ENCODE data around the gene SLC16A10. TPM values are rescaled to one million over a fixed set of nuclear protein-coding genes. Genes with fewer than 3 reads are reported as not detected.

SLC16A10 gene
- total RNA-seq, 4 donors from 2014 or later: 18.7 to 35.8 (median 22.1) TPM

DNA sequence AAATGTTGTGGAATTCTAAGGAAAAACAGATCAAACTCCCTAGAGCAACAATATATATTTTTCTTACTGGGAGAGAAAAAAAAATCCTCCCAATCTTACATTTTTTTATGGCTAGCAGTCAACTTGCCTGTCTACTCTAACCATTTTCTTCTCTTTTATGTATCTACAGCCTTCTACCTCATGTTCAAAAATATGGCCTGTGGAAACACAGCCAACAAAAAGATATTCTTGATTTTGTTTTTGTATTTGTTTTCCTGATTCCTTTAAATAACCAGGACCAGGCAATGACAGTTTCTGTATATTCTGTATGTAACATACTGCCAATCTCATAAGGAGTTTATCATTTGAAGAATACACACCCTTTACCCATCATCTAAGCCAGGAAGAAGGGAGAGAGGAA, 13.0 kb upstream of the SLC16A10 start:
- no peaks in the 10 kb centered on the region for H3K27me3 ChIP-seq
- TF ChIP-seq, protein P1, sequence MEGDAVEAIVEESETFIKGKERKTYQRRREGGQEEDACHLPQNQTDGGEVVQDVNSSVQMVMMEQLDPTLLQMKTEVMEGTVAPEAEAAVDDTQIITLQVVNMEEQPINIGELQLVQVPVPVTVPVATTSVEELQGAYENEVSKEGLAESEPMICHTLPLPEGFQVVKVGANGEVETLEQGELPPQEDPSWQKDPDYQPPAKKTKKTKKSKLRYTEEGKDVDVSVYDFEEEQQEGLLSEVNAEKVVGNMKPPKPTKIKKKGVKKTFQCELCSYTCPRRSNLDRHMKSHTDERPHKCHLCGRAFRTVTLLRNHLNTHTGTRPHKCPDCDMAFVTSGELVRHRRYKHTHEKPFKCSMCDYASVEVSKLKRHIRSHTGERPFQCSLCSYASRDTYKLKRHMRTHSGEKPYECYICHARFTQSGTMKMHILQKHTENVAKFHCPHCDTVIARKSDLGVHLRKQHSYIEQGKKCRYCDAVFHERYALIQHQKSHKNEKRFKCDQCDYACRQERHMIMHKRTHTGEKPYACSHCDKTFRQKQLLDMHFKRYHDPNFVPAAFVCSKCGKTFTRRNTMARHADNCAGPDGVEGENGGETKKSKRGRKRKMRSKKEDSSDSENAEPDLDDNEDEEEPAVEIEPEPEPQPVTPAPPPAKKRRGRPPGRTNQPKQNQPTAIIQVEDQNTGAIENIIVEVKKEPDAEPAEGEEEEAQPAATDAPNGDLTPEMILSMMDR (IDR thresholded peaks at IDR 0.05): no peak
- no peak for TF ChIP-seq POLR2A (IDR thresholded peaks at IDR 0.05)
- H3K4me1 ChIP-seq: no peaks in the 10 kb centered on the region
- H3K4me3 ChIP-seq (replicated peaks in 1 of 3): no peak overlapping the region
- intact Hi-C loops (cut with DNase I): no loop called here
- no peak for DNase-seq
- no peak overlapping the region for H3K27ac ChIP-seq
- H3K36me3 ChIP-seq: no peaks in the 10 kb centered on the region
- no peaks in the 10 kb centered on the region for H3K9me3 ChIP-seq

DNA sequence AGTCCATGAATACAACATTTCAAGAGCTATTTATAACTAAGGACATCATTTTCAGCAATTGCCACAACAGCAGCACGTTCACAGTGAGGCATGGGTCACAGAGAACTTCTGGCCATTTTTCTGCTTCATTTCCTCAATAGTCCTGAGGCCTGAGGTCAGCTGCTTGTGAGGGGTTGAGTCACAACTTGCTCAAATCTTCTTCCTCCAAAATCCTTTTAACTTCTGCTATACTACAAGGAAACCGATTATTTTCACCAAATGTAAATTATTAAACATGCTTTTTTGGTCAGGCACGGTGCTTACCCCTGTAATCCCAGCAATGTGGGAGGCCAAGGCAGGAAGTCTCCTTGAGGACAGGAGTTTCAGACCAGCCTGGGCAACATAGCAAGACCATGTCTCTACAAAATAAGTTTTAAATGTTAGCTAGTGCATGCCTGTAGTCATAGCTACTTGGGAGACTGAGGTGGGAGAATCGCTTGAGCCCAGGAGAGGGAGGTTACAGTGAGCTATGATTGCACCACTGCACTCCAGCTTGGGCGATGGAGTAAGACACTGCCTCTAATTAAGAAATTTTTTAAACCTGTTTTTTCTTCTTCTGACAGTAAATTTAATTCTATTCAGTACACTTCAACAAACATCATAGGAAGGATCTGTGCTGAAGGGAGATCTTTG, 11.1 kb upstream of the SLC16A10 start:
- Histone ChIP-seq H3K4me1 (no peaks in the 10 kb centered on the region), H3K9me3 (no peaks in the 10 kb centered on the region), H3K27ac (no peak overlapping the region), H3K27me3 (no peaks in the 10 kb centered on the region), H3K36me3 (no peaks in the 10 kb centered on the region), H3K4me3 (replicated peaks in 1 of 3) (no peak overlapping the region)
- DNase-seq: no peak
- 82 to 83% methylated on average over 5 of the region's 5 CpGs for WGBS, 2 donors
- intact Hi-C loops (cut with DNase I): no loop called here
- TF ChIP-seq, protein P1 (IDR thresholded peaks at IDR 0.05): no peak
- TF ChIP-seq POLR2A (IDR thresholded peaks at IDR 0.05): no peak

DNA sequence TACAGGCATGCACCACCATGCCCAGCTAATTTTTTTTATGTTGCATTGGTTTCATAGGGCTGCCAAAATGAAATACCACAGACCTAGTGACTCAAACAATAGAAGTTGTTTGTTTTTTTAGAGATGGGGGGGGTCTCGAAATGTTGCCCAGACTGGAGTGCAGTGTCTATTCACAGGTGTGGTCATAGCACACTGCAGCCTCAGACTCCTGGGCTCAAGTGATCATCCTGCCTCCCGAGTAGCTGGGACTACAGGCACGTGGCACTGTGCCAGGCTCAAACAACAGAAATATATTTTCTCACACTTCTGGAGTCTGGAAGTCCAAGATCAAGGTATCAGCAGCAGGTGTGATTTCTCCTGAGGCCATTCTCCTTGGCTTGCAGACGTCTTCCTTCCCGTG, 6.6 kb upstream of the SLC16A10 start:
- 10 to 23% methylated on average over 5 of the region's 5 CpGs for WGBS, 2 donors
- H3K27ac ChIP-seq: no peak overlapping the region
- H3K4me3 ChIP-seq (replicated peaks in 1 of 3): no peak overlapping the region
- TF ChIP-seq POLR2A (IDR thresholded peaks at IDR 0.05): no peak
- TF ChIP-seq, protein P1 (IDR thresholded peaks at IDR 0.05): no peak
- H3K36me3 ChIP-seq: no peaks in the 10 kb centered on the region
- H3K27me3 ChIP-seq: no peaks in the 10 kb centered on the region
- intact Hi-C loops (cut with DNase I): no loop called here
- peak; percentile 47 to 72 for DNase-seq
- no peaks in the 10 kb centered on the region for H3K4me1 ChIP-seq
- H3K9me3 ChIP-seq: no peaks in the 10 kb centered on the region

DNA sequence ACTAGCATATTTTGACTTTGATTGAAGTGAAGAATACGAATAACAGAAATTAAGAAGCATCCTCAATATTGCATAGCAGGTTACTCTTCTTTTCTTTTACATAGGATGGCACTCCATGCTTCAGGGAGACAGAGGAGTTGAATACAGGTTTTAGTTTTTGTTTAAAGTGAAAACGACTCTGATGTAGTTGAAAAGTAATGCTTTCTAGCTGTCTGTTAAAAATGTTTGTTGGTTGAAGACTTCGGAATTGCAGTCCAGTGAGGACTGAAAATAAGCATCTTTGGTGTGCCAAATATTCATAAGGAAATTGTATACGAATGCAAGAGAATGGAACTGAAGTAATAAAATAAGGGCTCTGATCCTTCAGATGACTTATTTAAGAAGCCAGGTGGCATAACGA, 618 bp upstream of the SLC16A10 start:
- TF ChIP-seq, protein P1 (IDR thresholded peaks at IDR 0.05): no peak
- TF ChIP-seq POLR2A (IDR thresholded peaks at IDR 0.05): no peak
- Histone ChIP-seq H3K9me3 (no peaks in the 10 kb centered on the region), H3K4me1 (peaks cover 0 to 3% of the 10 kb centered on the region in 2 donors), H3K4me3 (replicated peaks in 1 of 3) (peak overlapping the region in 1 of 3 donors; percentile 45), H3K27ac (no peak overlapping the region), H3K27me3 (no peaks in the 10 kb centered on the region), H3K36me3 (no peaks in the 10 kb centered on the region)
- WGBS, 2 donors: 20 to 24% methylated on average over 5 of the region's 5 CpGs
- intact Hi-C loops (cut with DNase I): no loop called here
- DNase-seq: no peak

DNA sequence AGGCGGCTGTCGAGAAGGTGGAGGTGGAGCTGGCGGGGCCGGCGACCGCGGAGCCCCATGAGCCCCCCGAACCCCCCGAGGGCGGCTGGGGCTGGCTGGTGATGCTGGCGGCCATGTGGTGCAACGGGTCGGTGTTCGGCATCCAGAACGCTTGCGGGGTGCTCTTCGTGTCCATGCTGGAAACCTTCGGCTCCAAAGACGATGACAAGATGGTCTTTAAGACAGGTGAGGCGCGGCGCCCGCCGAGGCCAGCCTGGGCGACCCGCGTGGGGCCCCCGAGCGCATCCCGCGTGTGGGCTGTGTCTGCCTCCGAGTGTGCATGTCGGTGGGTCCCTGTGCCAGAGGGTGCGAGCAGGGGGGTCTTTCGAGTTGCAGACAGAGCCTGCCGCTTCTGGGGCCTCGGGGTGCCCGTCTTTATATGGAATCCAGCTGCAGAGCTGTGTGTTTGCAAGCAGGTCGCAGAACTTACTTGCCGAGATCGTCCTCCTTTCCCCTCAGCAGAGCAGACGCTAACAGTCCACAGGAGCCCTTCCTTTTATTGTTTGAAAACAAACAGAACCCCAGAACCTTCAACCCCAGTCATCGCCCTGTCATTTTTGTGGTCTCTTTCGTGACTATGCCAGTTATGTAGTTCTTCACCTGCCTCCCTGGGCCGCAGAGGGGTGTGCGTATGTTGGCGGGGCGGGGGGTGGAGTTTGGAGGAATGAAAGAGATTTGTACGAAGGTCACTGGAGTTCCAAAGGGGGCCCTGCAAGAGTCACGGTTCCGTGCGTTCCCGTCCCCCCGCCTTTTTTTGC, 766 bp downstream of the SLC16A10 start:
- peak overlapping the region; percentile 28 to 58 (median 45) for H3K27ac ChIP-seq
- TF ChIP-seq POLR2A (IDR thresholded peaks at IDR 0.05): no peak
- TF ChIP-seq, protein P1 (IDR thresholded peaks at IDR 0.05): no peak
- H3K9me3 ChIP-seq: no peaks in the 10 kb centered on the region
- DNase-seq: peak; percentile 50 to 57
- no peaks in the 10 kb centered on the region for H3K36me3 ChIP-seq
- no peaks in the 10 kb centered on the region for H3K27me3 ChIP-seq
- 1 to 2% methylated on average over 18 to 20 of the region's 54 CpGs for WGBS, 2 donors
- peaks cover 0 to 3% of the 10 kb centered on the region in 2 donors for H3K4me1 ChIP-seq
- peak overlapping the region; percentile 31 to 82 (median 45) for H3K4me3 ChIP-seq (replicated peaks in 1 of 3)
- intact Hi-C loops (cut with DNase I): no loop called here

Data from thyroid gland (tissue), 4 donors.